ENCODE measurements around the gene KCNJ14.

KCNJ14 gene

DNA sequence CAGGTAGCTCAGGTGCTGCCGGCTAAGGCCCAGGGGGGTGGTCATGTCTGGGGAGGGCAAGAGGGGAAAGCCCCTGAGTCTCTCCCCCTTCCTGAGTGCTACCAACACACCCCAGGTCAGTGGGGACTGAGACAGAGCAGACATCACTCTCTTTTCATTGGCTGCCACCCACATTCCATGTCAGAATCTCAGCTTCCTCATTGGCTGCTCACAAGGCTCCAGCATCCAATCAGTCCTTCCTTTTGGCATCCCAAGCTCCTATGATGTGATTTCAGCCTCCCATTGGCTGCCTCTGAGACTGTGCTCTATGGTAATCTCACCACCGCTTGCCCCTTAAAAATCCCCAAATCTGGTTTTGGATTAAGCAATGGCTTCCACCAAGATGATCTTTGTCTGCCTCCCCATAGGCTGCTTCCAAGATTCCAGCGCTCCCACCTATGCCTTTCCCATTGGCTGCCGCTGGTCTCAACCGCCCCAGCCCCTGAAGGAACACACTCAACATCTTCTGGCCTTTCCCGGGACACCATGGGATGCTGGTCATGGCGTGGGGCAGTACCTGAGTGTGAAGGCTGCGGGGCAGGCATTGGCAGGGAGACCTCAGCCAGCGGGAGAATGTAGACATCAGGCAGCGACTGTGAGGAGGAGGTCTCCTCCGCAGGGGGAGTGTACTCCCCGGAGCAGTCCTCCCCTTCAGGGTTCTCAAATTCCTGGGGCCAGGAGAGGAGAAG is 54.3 kb downstream of the KCNJ14 start:
- DNase-seq: no peak

DNA sequence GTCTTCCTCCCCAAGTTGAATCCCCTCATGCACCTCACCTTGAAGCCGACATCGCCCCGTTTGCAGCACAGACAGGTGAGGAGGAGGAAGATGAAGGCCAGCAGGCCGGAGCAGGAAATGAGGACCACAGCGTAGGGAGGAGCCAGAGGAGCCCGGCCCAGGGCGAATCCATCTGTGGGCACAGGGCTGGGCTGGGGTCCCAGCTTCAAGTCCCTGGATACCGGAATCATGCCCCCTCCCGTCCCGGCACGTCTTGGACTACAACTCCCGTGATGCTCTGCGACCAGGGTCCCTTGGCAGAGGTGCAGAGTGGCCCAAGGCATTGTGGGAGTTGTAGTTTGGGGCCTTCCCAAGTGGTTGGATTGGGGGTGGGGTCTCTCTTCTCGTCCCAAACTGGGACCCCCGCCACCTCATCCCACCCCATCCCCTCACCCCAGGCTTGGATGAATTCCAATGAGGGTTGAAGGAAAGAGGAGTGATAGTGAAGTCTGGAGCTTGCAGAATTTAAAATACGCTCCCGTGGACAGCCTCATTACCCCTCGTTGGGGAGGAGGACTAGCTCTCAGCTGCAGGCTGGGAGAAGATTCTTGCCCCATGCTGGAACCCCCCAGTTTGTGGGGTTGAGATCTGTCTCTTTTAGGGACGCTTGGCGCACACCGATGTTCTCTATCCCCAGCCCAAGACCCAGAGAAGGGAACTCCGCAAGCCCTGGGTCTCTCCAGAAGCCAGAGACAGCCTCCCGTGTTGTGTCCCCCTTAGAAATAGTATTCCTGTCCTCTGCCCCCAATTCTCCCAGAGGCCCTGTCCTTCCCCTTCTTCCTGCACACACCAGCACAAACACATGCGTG is 55.3 kb downstream of the KCNJ14 start:
- peak; percentile 64 for DNase-seq

DNA sequence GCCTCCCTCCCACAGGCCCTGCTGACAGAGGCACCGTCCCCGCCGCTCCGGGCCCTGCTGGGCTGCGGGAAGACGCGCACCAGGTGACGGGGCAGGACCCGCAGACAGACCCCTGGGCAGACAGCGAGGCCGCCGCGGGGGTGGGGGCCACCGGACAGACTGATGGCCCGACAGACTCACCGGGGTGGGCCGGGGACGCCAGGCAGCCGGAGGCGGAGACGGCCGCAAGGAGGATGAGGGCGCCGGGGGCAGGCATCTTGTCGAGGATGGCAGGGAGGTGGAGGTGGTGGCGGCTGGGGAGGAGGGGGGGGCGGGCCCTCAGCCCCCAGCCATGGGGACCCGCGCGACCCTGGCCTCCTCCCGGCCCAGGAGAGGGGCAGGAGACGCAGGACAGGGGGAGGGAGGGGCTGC is 56.0 kb downstream of the KCNJ14 start:
- DNase-seq: no peak

DNA sequence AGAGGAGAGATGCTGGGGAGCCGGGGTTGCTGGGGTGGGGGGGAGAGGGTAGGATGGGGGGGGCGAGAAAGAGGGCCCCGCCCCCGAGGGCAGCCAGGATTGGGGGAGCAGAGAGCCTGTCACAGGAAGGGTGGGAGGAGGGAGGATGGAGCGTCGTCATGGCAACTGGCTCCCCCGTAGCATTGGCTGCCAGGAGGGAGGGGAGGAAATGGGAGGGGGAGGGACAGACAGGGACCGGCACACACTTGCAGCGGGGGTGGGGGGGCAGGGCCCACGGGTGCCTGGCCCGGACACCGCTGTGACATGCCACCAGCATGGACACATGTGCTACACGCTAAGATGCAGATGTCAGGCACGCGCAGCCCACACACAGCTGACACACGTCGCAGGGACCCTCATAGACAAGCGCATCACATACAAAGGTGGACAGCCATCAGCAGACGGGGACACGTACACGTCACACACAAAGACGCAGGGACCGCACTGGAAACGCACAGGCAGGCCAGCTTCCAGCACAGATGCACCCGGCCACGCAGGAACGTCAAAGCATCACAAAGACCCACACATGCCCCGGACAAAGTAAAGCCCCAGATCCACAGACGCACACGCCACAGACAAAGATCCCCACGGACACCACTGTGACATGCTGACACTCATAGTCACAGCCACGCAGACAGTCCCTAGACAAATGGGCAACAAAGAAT is 56.6 kb downstream of the KCNJ14 start, which contains the start of gene LMTK3:
Gene LMTK3, minus strand, starts transcription at position 36 of the 704 bp plus-strand sequence. CDS start 259 bp downstream, outside the sequence.
- peak; percentile 87 for DNase-seq

DNA sequence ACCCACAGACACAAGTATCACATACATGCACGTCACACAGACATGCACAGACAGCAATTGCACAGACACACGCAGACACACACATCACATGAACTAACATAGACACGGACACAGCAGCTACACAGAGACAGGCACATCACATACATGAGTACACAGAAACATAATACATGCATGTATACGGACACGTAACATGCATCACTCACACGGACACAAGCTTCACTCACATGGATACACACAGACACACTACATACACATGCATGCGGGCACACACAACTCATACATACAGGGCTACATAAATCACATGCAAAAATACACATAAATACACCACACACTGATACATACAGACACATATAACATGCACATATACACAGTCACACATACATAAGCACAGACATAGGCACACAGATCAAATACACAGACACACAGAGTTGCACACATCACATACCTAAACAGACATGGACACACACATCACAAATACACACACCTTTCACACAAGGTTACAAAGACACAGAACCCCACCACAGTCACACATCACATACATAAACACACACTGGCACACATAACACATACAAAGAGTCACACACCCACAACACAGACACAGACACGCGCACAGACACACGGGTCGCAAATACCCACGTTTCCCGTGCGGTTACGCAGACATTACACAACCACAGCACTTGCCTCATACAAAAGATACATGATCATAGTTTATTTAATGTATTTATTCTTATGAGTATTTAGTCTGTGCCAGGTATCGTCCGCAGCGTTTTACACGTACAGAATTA is 57.3 kb downstream of the KCNJ14 start:
- no peak for DNase-seq

GRCh38 chr19:48513289-48514122 is 58.1 kb downstream of the KCNJ14 start:
- DNase-seq: peak; percentile 83

DNA sequence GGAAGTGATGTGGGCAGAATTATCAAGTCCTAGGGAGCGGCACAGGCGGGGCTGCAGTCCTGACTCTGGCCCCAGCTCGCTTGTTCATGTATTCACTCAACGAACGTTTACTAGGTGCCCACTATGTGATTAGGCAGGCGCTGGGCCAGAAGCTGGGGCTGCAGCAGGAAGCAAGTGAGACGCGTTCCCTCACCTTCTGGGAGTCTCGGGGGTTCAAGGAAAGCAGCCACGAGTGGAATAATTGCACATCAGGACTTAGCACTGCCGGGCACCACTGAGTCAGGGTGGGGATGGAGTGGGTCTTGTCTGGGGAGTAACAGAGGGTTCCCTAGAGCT is 58.7 kb downstream of the KCNJ14 start:
- no peak for DNase-seq

- no peak for DNase-seq
Measured at GRCh38 chr19:48516536-48516935, 61.2 kb downstream of the KCNJ14 start.
